ENCODE measurements around the gene KLHL40. TPM values are rescaled to one million over a fixed set of nuclear protein-coding genes. Genes with fewer than 3 reads are reported as not detected.

Gene KLHL40
- total RNA-seq, 1 donor = not detected

DNA sequence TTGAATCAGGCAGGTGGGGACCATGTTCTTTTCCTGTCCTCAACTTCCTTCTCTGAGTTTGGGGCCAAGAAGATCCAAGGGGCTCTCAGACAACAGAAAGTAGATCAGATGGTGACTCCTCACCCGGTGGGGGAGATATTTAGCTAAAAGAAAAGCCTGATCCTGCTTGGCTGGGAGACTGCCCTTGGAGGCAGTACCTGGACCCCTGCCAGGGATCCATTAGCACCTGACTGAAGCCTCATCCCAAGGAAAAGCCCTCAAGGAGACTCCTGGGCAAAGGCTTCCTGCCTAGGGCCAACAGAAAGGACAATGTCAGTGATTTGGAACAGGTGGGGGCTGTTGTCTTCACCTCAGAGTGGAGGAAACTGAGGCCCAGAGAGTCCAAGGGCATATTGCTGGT, 50.7 kb downstream of the KLHL40 start:
- Histone ChIP-seq H3K4me1 (ENCODE audit: insufficient read depth, low read length) (no peaks in the 10 kb centered on the region), H3K9me3 (ENCODE audit: low read depth, low read length) (no peaks in the 10 kb centered on the region), H3K27me3 (ENCODE audit: insufficient read depth, low read length) (no peaks in the 10 kb centered on the region), H3K4me3 (ENCODE audit: low read length) (no peak overlapping the region)

DNA sequence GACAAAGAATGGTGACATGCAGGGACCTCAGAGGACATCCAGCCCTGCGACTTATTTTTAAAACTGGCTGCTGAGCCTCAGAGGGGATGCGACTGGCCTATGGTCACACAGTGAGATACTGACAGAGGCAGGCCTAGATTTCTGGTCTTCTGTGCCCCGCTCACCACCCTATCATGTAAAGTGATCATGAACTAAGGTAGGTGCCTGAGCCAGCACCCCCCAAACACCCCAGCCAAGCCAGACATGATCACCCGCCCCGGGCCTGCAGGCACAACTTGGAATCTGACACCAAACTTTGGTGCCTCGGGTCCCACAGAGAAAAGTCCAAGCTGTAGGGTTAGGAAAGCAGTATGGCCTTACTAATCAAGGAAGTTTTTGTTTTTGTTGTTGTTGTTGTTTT, 51.2 kb downstream of the KLHL40 start:
- Histone ChIP-seq H3K9me3 (ENCODE audit: low read depth, low read length) (no peaks in the 10 kb centered on the region), H3K4me3 (ENCODE audit: low read length) (no peak overlapping the region), H3K27me3 (ENCODE audit: insufficient read depth, low read length) (no peaks in the 10 kb centered on the region), H3K4me1 (ENCODE audit: insufficient read depth, low read length) (no peaks in the 10 kb centered on the region)

DNA sequence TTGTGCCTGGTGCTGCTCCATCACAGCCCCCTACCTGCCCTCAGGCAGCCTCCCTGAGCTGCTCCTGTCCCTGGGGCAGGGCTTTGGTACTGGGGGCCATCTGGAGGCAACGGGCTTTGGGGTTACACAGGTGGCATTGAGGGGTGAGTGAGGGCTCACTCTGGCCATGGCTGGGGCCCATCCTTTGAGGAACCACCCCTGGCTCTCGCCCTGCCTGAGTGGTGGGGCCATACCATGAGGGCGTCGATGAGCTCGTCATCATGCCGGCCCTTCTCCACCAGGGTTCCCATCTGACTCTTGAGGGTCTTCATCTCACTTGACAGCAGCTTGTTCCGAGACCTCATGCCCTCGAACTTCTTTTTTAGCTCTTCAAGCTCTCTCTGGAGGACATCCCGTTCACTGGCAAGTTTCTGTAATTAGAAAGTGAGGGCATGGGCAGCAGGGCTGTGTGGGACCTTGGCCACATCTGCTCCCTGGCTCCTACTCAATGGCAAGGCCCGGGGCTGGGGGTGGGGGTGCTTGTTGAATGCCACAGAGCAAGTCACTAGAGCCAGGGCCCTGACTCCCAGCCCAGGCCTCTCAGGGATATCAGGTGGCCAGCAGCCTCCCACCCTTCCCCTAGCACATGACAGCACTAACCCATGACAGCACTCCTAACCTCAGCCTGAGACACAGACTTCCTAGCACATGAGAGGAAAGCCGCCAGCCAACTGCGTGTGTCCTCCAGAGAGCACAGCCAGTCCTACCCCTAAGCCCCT, 54.2 kb downstream of the KLHL40 start:
- Histone ChIP-seq H3K4me1 (ENCODE audit: insufficient read depth, low read length) (no peaks in the 10 kb centered on the region), H3K9me3 (ENCODE audit: low read depth, low read length) (no peaks in the 10 kb centered on the region), H3K27me3 (ENCODE audit: insufficient read depth, low read length) (no peaks in the 10 kb centered on the region), H3K4me3 (ENCODE audit: low read length) (no peak overlapping the region)

DNA sequence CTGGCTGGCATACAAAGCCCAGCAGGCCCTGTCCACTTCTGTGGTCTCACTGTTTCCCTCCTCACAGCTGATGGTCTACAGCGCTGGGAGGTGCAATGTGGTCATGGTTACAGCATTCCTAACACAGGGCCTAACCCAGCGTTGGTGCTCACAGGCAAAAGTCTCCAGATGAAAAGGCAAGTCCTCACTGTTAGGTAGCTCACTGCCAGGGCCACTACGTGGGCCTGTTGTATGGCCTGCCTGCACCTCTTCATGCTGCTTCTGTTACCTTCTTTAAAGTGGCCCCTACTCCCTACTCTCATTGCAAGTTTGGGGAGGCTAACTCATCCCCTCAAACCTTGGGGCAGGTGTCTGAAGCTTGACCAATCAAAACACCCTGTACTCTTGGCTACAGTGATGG, 56.5 kb downstream of the KLHL40 start:
- H3K27me3 ChIP-seq (ENCODE audit: insufficient read depth, low read length) = no peaks in the 10 kb centered on the region
- H3K4me3 ChIP-seq (ENCODE audit: low read length) = no peak overlapping the region
- no peaks in the 10 kb centered on the region for H3K9me3 ChIP-seq (ENCODE audit: low read depth, low read length)
- peaks cover 7% of the 10 kb centered on the region for H3K4me1 ChIP-seq (ENCODE audit: insufficient read depth, low read length)

Other genes starting within 250 kb of the KLHL40 start
- gene VIPR1, start 182.9 kb upstream of the KLHL40 start, total RNA-seq = 22.7 TPM
- 75.0 TPM for gene SEC22C, start 103.6 kb upstream of the KLHL40 start, total RNA-seq
- 24.0 TPM for gene SS18L2, start 94.7 kb upstream of the KLHL40 start, total RNA-seq
- gene NKTR, start 84.9 kb upstream of the KLHL40 start, total RNA-seq = 324 TPM
- gene ZBTB47, start 31.8 kb upstream of the KLHL40 start, total RNA-seq = 2.4 TPM
- not detected for gene HHATL, start 17.3 kb downstream of the KLHL40 start, total RNA-seq
- 0.94 TPM for gene CCDC13, start 87.7 kb downstream of the KLHL40 start, total RNA-seq
- gene HIGD1A, start 119.0 kb downstream of the KLHL40 start, total RNA-seq = 42.1 TPM
- gene ACKR2, start 123.9 kb downstream of the KLHL40 start, total RNA-seq = 0.10 TPM
- gene CYP8B1, start 190.3 kb downstream of the KLHL40 start, total RNA-seq = under 0.01 TPM
- 1.2 TPM for gene ZNF662, start 220.6 kb downstream of the KLHL40 start, total RNA-seq

All from mononuclear cell (primary cell).